Measurements from ENCODE around the gene SYT1. TPM values are rescaled to one million over a fixed set of nuclear protein-coding genes. Genes with fewer than 3 reads are reported as not detected.

SYT1 gene
- total and polyA plus RNA-seq, 2 of the 8 experiments (the other 6 are each of a cell fraction or from before 2014, with no cell fraction given), result 11.0 to 34.6 TPM

DNA sequence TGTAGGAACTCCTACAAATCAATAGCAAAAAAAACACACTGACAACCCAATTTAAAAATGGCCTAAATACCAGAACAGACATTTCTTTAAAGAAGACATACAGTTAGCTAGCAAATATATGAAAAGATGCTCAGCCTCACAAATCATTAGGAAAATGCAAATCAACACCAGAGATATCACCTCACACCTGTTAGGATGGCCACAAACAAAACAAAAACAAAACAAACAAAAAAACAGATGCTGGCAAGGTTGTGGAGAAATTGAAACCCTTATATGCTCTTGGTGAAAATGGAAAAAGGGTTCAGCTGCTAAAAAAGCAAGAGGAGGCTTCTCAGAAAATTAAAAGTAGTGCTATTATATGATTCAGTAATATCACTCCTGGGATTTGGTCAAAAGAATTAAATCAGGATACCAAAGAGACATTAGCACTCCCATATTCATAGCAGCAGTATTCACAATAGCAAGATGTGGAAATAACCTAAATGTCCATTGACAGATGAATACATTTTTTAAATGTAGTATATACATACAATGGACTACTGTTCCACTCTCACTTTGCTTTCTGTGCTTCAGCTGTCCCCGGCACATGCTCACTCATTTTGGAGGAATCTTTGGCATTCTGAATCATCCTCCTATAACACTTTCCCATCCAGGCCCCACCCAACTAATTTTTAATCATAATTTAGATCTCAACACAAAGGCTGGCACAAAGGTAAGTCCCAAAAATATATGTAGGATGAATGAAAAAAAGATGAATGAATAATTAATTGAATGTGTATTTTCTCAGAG, 99.1 kb downstream of the SYT1 start:
- no peaks in the 10 kb centered on the region for H3K36me3 ChIP-seq (ENCODE audit: control insufficient read depth in 2 of 4, insufficient read depth in 4 of 4, low read length in 3 of 4)
- no peak overlapping the region for H2BK15ac ChIP-seq (ENCODE audit: low read length)
- H2AK5ac ChIP-seq (ENCODE audit: low read depth, low read length), result no peak overlapping the region
- H3K56ac ChIP-seq (replicated peaks; ENCODE audit: insufficient read length, low read depth, low read length), result no peak overlapping the region
- no peak overlapping the region for H4K91ac ChIP-seq (replicated peaks; ENCODE audit: insufficient read length, low read length)
- no peak overlapping the region for H3K9ac ChIP-seq (replicated peaks in 1 of 4; ENCODE audit: extremely low read depth in 1 of 4, low read depth in 3 of 4, low read length in 3 of 4)
- H3K4ac ChIP-seq (replicated peaks; ENCODE audit: insufficient read length, low read depth, low read length), result no peak overlapping the region
- peaks cover 0 to 2% of the 10 kb centered on the region in 2 experiments for H4K20me1 ChIP-seq (replicated peaks in 1 of 2; ENCODE audit: control insufficient read depth in 1 of 2, insufficient read depth in 2 of 2, low read length in 2 of 2)
- ChIA-PET CTCF (ENCODE audit: partially characterized antibody) (interaction anchor here (0.7 kb wide), 1 partner anchor 21 kb away, joined by 3 read pairs; no protein-coding TSS in a partner anchor), POLR2A (ENCODE audit: partially characterized antibody) (no interaction called here)
- H2BK20ac ChIP-seq (ENCODE audit: low read length), result no peak overlapping the region
- DNase-seq (ENCODE audit: low read depth in 1 of 2, low spot score in 2 of 2) (no peak), FAIRE-seq (no peak)
- H4K5ac ChIP-seq (ENCODE audit: insufficient read length, low read depth, low read length), result no peak overlapping the region
- H3K79me2 ChIP-seq (ENCODE audit: control insufficient read depth in 1 of 2, insufficient read depth in 2 of 2, low read length in 2 of 2), result no peaks in the 10 kb centered on the region
- no peaks in the 10 kb centered on the region for H3K27me3 ChIP-seq (replicated peaks in 1 of 4; ENCODE audit: control insufficient read depth in 3 of 4, extremely low read depth in 1 of 4, insufficient read depth in 3 of 4, low read length in 3 of 4)
- no peak overlapping the region for H3K14ac ChIP-seq (ENCODE audit: insufficient read length)
- no peak overlapping the region for H2BK120ac ChIP-seq (replicated peaks; ENCODE audit: low read depth, low read length)
- no peaks in the 10 kb centered on the region for H3K9me3 ChIP-seq (ENCODE audit: insufficient read depth in 2 of 2, low read depth in 1 of 2, low read length in 1 of 2)
- H3K4me1 ChIP-seq (replicated peaks in 1 of 4; ENCODE audit: control insufficient read depth in 3 of 4, insufficient read depth in 4 of 4, low read length in 3 of 4), result no peaks in the 10 kb centered on the region
- no peak overlapping the region for H2AFZ ChIP-seq (ENCODE audit: low read length)
- no peak overlapping the region for H2BK5ac ChIP-seq (ENCODE audit: low read depth, low read length)
- H3K27ac ChIP-seq (ENCODE audit: low read depth, low read length), result no peak overlapping the region
- no peaks in the 10 kb centered on the region for H3K23me2 ChIP-seq (ENCODE audit: low read depth, low read length)
- no peak overlapping the region for H3K23ac ChIP-seq (ENCODE audit: insufficient read length)
- TF ChIP-seq ATF3 (IDR thresholded peaks at IDR 0.05; ENCODE audit: insufficient read depth, low read depth, low read length), result no peak
- no peak for TF ChIP-seq SAP30 (IDR thresholded peaks at IDR 0.05; ENCODE audit: insufficient read depth, insufficient replicate concordance, low read length)
- H3K18ac ChIP-seq (ENCODE audit: extremely low read depth, low read length), result no peak overlapping the region
- no peak overlapping the region for H4K8ac ChIP-seq (ENCODE audit: extremely low read depth, insufficient read depth, low read length)
- WGBS, 2 experiments (ENCODE audit: extremely low coverage in 1 of 2, insufficient coverage in 1 of 2, insufficient read length in 1 of 2, insufficient replicate concordance in 2 of 2, low coverage in 1 of 2, low lambda C conversion rate in 2 of 2, missing lambda C conversion rate in 1 of 2), result 94% methylated on average over 1 of the region's 1 CpG; no CpG with 5 or more reads in 1 of the 2 experiments
- no peak overlapping the region for H2BK12ac ChIP-seq (ENCODE audit: low read depth, low read length)
- no peak overlapping the region for H3K4me3 ChIP-seq (ENCODE audit: extremely low read depth in 1 of 4, insufficient read depth in 2 of 4, low read depth in 3 of 4, low read length in 4 of 4)
- H3K4me2 ChIP-seq (ENCODE audit: insufficient read depth in 1 of 2, low read depth in 2 of 2, low read length in 2 of 2), result no peak overlapping the region
- H3K79me1 ChIP-seq (ENCODE audit: low read depth, low read length), result no peaks in the 10 kb centered on the region; the same call in 1 of the 2 replicates

All from H1 (cell line).